ENCODE results near the gene AIG1. TPM values are rescaled to one million over a fixed set of nuclear protein-coding genes. Genes with fewer than 3 reads are reported as not detected.

AIG1 gene
- total and polyA plus RNA-seq, 2 donors (not counting 1 experiment from before 2014, with no cell fraction given), result 40.6 to 42.2 TPM

- H3K27ac ChIP-seq (ENCODE audit: insufficient read depth, low read length), result no peak overlapping the region
- no peaks in the 10 kb centered on the region for H3K9me3 ChIP-seq (ENCODE audit: control insufficient read depth, insufficient read depth, low read depth, low read length)
- TF ChIP-seq EZH2 (IDR thresholded peaks at IDR 0.05; ENCODE audit: low read length, missing control alignments), result no peak
- TF ChIP-seq CTCF (conservative IDR thresholded peaks at IDR 0.05 in 1 of 2, IDR thresholded peaks at IDR 0.05 in 1 of 2; ENCODE audit: low read depth in 1 of 2, low read length in 2 of 2), result no peak
- H4K20me1 ChIP-seq (ENCODE audit: control insufficient read depth, extremely low read depth, insufficient read depth, low read length), result no peaks in the 10 kb centered on the region
- no peaks in the 10 kb centered on the region for H3K4me1 ChIP-seq (ENCODE audit: control insufficient read depth, extremely low read depth, insufficient read depth, low read length)
- H3K27me3 ChIP-seq (ENCODE audit: control insufficient read depth, insufficient read depth, low read length), result no peaks in the 10 kb centered on the region
- no peak overlapping the region for H3K9ac ChIP-seq (ENCODE audit: insufficient read depth, low read length)
- H3K79me2 ChIP-seq (ENCODE audit: control insufficient read depth, insufficient read depth, low read length), result no peaks in the 10 kb centered on the region
- no peak overlapping the region for H2AFZ ChIP-seq (ENCODE audit: low read length)
- no peak overlapping the region for H3K4me2 ChIP-seq (ENCODE audit: extremely low read depth, insufficient read depth, low read length)
- no peak overlapping the region for H3K4me3 ChIP-seq (replicated peaks in 1 of 4; ENCODE audit: control extremely low read depth in 1 of 4, insufficient read depth in 1 of 4, low read depth in 3 of 4, low read length in 4 of 4)
- H3K36me3 ChIP-seq (ENCODE audit: control insufficient read depth, insufficient read depth, low read length), result no peaks in the 10 kb centered on the region
- peak in 1 of 2 donors; percentile 14 for DNase-seq (ENCODE audit: low read depth in 2 of 2)
Observed at GRCh38 chr6:143191361-143191760, 130.7 kb downstream of the AIG1 start.

- H2AFZ ChIP-seq (ENCODE audit: low read length), result no peak overlapping the region
- no peaks in the 10 kb centered on the region for H4K20me1 ChIP-seq (ENCODE audit: control insufficient read depth, extremely low read depth, insufficient read depth, low read length)
- DNase-seq (ENCODE audit: low read depth in 2 of 2), result no peak
- H3K79me2 ChIP-seq (ENCODE audit: control insufficient read depth, insufficient read depth, low read length), result no peaks in the 10 kb centered on the region
- H3K4me1 ChIP-seq (ENCODE audit: control insufficient read depth, extremely low read depth, insufficient read depth, low read length), result no peaks in the 10 kb centered on the region
- no peak overlapping the region for H3K4me3 ChIP-seq (replicated peaks in 1 of 4; ENCODE audit: control extremely low read depth in 1 of 4, insufficient read depth in 1 of 4, low read depth in 3 of 4, low read length in 4 of 4)
- H3K9ac ChIP-seq (ENCODE audit: insufficient read depth, low read length), result no peak overlapping the region
- H3K27me3 ChIP-seq (ENCODE audit: control insufficient read depth, insufficient read depth, low read length), result no peaks in the 10 kb centered on the region
- TF ChIP-seq CTCF (conservative IDR thresholded peaks at IDR 0.05 in 1 of 2, IDR thresholded peaks at IDR 0.05 in 1 of 2; ENCODE audit: low read depth in 1 of 2, low read length in 2 of 2), result no peak
- TF ChIP-seq EZH2 (IDR thresholded peaks at IDR 0.05; ENCODE audit: low read length, missing control alignments), result no peak
- H3K36me3 ChIP-seq (ENCODE audit: control insufficient read depth, insufficient read depth, low read length), result no peaks in the 10 kb centered on the region
- H3K27ac ChIP-seq (ENCODE audit: insufficient read depth, low read length), result no peak overlapping the region
- no peaks in the 10 kb centered on the region for H3K9me3 ChIP-seq (ENCODE audit: control insufficient read depth, insufficient read depth, low read depth, low read length)
- no peak overlapping the region for H3K4me2 ChIP-seq (ENCODE audit: extremely low read depth, insufficient read depth, low read length)
Observed at GRCh38 chr6:143192766-143193165, 132.1 kb downstream of the AIG1 start.

GRCh38 chr6:143193571-143194094, 132.9 kb downstream of the AIG1 start:
- H2AFZ ChIP-seq (ENCODE audit: low read length), result no peak overlapping the region
- DNase-seq (ENCODE audit: low read depth in 2 of 2), result no peak
- H3K9me3 ChIP-seq (ENCODE audit: control insufficient read depth, insufficient read depth, low read depth, low read length), result no peaks in the 10 kb centered on the region
- H3K4me3 ChIP-seq (replicated peaks in 1 of 4; ENCODE audit: control extremely low read depth in 1 of 4, insufficient read depth in 1 of 4, low read depth in 3 of 4, low read length in 4 of 4), result no peak overlapping the region
- H3K27ac ChIP-seq (ENCODE audit: insufficient read depth, low read length), result no peak overlapping the region
- no peaks in the 10 kb centered on the region for H3K27me3 ChIP-seq (ENCODE audit: control insufficient read depth, insufficient read depth, low read length)
- no peak overlapping the region for H3K4me2 ChIP-seq (ENCODE audit: extremely low read depth, insufficient read depth, low read length)
- no peaks in the 10 kb centered on the region for H3K79me2 ChIP-seq (ENCODE audit: control insufficient read depth, insufficient read depth, low read length)
- no peak overlapping the region for H3K9ac ChIP-seq (ENCODE audit: insufficient read depth, low read length)
- no peaks in the 10 kb centered on the region for H4K20me1 ChIP-seq (ENCODE audit: control insufficient read depth, extremely low read depth, insufficient read depth, low read length)
- TF ChIP-seq EZH2 (IDR thresholded peaks at IDR 0.05; ENCODE audit: low read length, missing control alignments) (no peak), CTCF (conservative IDR thresholded peaks at IDR 0.05 in 1 of 2, IDR thresholded peaks at IDR 0.05 in 1 of 2; ENCODE audit: low read depth in 1 of 2, low read length in 2 of 2) (no peak)
- no peaks in the 10 kb centered on the region for H3K36me3 ChIP-seq (ENCODE audit: control insufficient read depth, insufficient read depth, low read length)
- no peaks in the 10 kb centered on the region for H3K4me1 ChIP-seq (ENCODE audit: control insufficient read depth, extremely low read depth, insufficient read depth, low read length)
